Endometrium (tissue), 2 donors: ENCODE data around the gene ARHGAP42.
"Not testable (repeated sequence)": the region's sequence is repeated elsewhere in the genome, so short reads cannot be mapped to it uniquely, and the experiment has no call there.

Experiments
- FAIRE-seq: peaks from 2 replicates; lab custom pipeline; 2012; peaks lifted over from hg19 to GRCh38; lab: Jason Lieb, UNC
- donor health status: control.
- donor health status: control.

The ARHGAP42 gene

GRCh38 chr11:100730266-100730665 lies 43.2 kb downstream of the ARHGAP42 start:
- no peak for FAIRE-seq

DNA sequence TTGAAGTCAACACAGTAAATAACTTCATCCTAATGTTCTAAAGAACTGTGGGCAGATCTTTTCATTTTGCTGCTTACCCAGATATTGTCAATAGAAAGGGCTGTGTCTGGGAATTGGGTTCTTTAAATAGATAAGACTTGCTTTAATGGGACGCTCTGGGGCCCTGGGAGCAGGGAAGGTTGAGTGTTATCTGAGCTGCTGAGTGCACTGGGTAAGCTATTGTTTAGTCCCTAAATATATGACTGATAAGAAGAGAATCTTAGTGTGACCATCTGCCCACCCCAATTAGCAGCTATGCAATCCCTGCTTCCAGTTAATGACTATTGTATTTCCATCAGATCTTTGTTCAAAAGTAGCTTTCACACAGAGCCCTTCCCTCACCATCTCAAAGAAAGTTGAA lies 44.4 kb downstream of the ARHGAP42 start:
- FAIRE-seq = no peak

GRCh38 chr11:100732949-100733348 lies 45.9 kb downstream of the ARHGAP42 start:
- no peak for FAIRE-seq

DNA sequence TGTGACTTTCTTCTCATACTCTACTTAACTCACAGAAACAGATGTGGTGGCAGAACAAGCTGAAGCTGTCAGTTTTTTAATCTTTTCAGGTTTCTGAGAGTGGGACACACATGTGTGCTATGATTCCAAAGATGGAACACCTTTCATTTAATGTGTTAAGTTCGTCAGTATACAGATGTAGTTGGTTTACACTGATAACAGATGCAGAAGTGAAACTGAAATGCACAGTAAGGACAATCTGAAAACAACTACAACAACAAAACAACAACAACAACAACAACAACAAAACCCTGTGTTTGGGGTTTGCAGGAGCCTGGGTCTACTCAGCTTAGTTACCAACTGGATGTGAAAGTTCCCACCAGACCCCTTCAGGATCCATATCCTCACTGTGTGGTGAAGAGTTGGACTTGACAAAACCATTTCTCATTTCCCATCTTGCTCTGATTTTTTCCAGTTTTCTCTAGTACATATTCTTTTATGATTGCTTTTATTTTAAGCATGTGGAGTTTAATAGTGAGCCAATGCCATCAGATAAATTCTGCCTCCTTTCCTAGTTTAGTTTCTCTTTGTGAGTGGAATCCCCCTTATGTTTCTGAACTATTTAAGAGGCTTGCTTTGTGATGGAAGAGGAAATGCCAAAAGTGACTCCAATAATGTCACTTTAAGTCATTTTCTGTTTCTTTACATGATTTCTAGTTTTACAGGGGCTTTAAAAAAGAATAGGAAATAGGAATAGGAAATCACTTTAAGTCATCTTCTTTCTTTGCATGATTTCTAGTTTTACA lies 47.8 kb downstream of the ARHGAP42 start:
- FAIRE-seq = no peak

GRCh38 chr11:100735949-100736675 lies 49.0 kb downstream of the ARHGAP42 start:
- FAIRE-seq = no peak

DNA sequence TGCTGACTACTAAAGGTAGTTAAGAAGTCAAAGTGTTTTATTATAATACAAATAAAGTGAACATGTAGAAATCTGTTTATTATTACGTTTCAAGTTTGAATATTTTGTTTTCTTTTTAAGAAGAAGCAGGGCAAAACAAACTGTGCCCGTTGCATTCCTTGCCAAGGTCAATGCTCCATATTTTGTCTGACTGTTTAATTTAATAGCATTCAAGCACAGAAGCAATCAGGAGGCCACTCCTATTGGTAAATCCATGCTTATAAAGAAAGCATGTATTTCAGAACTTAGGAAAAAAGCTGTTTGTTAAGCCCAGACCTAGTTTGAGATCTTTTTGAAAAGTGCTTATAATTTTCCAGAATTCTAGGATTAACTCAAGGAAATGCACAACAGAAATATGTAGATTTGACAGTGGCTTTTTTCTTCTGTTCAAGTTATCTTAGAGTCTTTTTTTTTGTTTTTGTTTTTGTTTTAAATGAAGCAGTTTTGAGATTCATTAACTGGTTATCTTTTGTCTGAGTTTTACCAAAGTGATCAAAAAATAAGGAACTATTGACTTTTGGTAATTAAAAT lies 51.7 kb downstream of the ARHGAP42 start:
- FAIRE-seq = peak; percentile 78

- FAIRE-seq = no peak
These were observed 52.6 kb downstream of the ARHGAP42 start for GRCh38 chr11:100739666-100740065.

GRCh38 chr11:100740440-100740839 lies 53.4 kb downstream of the ARHGAP42 start:
- no peak for FAIRE-seq

GRCh38 chr11:100741866-100742625 lies 55.0 kb downstream of the ARHGAP42 start:
- FAIRE-seq = no peak

DNA sequence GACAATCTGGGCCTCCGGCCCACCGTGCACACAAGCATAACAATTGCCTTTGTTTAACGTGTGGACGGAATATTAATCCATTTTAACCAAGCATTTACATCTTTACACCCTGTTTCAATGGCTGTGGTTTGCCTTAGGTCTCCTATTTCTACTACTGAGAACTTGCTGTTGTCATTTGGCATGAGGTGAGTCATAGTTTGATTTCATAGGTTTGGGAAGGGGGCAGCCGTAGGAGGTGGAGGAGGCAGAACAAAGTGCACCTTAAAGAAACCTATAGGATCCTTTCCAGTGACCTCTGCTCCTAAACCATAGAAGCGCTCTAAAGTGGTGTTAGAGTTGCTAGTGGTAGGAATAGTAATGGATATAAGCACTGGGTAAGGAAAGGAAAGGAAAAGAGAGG lies 59.4 kb downstream of the ARHGAP42 start:
- FAIRE-seq = no peak

DNA sequence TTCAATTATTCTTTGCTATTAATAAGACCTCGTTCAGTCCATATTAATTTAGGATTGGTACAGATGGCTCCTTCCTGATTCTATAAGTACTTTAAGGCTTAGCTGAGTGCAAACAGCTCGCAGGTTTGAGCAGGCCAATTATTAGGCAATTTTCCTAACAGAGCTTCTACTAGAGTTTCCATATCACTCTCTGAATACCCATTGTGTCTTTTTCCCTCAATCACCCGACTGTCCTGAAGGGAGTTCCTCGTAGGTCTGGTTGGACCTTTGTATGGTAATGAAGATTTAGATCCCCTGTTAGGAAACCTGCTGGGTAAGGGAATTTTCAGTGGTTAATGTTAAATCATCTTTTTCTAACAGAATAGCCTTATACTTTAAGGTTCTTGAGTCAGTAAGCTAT lies 61.1 kb downstream of the ARHGAP42 start:
- no peak for FAIRE-seq

DNA sequence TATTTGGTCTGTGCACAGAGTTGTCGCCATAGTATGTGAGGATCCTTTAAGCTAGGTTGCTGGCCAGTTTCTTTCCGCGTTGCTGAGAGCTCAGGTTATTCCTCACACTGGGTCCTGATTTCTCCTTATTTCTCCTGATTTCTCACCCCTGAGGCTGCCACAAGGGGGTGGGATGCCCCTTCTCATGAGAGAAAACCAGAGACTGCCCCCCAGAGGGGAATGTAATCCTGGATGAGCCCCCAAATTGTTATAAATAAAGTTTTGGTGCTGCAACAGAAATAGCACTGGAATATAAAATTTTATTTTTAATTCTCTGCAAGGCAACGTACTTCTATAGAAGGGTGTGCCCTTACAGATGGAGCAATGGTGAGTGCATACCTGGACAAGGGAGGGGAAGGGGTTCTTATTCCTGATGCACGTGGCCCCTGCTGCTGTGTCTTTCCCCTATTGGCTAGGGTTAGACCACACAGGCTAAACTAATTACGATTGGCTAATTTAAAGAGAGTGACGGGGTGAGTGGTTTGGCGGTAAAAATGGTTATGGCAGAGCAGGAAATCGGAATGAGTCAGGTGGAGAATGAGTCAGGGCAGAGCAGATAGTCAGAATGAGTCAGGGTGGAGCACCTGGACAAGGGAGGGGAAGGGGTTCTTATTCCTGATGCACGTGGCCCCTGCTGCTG lies 62.9 kb downstream of the ARHGAP42 start:
- not testable (repeated sequence) for FAIRE-seq

DNA sequence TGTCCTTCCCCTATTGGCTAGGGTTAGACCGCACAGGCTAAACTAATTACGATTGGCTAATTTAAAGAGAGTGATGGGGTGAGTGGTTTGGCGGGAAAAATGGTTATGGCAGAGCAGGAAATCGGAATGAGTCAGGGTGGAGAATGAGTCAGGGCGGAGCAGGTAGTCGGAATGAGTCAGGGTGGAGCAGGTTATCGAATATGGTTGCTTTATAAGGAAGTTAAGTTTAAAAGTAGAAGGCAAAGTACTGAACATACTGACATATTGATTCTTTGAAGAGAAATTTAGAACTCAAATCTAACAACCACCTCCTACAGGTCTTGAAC lies 63.4 kb downstream of the ARHGAP42 start:
- FAIRE-seq = not testable (repeated sequence)

- FAIRE-seq = no peak
These were observed 65.5 kb downstream of the ARHGAP42 start for GRCh38 chr11:100752371-100753171.

GRCh38 chr11:100753172-100753543 lies 66.1 kb downstream of the ARHGAP42 start:
- no peak for FAIRE-seq

DNA sequence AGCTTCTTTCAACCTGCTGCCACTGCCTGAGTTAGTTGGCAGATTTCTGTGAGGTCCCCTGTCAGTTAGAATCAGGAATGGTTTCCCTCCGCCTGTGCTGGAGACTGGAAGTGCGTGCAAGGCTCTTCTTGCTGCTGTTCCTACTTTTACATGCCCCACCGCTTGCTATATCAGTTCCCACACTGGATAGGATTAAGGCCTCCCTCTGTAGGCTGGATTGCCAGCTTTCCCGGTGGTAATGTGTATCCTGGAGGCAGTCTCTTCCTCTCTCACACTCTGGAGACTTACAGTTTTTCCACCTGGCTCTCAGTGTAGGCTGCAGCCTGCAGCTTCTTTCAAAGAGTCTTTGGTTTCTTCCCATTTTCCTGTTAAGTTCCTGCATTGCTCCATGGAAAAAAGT lies 66.5 kb downstream of the ARHGAP42 start:
- no peak for FAIRE-seq

DNA sequence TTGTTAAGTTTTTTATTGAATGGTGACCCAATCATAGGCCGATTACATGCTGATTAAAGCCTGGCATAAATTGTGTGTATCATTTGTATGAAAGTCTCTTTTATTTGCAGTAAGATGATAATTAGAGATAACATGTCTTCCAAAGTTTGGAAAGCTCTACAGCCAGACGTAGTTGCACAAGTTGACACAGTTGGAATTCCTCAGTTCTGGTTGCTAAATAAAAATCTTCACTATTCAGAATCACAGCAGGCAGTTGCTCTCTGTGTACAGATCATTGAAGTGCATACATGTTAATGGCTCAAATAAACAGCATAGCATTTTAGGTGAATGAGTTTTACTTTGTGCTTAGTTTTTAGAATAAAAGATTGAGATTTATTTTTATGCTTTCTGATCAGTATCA lies 69.5 kb downstream of the ARHGAP42 start:
- FAIRE-seq = no peak

DNA sequence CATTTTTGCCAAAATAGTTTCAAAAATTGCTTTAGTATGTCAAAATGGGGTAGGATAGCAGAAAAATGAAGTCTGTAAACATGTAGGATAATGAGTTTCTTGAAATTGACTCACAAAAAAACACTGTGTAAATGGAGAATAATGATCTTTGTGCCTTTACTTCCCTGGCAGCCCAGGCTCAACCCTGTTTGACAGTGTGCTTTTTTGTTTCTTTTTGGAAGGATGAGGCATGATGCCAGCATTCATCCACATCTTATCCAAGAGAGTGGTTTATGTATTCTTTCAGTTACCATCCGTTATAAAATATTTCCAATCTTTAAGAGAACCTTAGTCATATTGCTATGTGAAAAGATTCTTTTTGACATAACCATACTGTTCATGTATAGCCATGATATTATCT lies 70.6 kb downstream of the ARHGAP42 start:
- FAIRE-seq = no peak

DNA sequence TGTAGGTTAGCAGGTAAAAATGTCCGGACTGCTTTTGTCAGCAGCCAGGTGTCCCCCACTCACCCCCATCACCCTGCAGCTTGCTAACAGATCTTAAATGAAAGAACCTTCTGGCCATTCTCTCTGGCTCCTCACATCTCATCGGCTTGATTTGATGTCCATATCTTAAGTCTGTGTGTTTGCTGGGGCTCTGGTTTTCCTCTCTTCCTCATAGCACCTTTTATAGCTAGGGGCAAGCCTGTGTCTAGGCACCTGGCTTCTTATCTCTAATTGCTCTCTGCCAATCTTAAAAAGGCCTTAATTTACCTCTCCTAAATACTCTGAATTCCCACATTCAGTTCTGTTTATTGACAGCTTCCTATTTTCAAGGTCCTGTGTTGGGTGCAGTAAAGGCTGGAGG lies 72.0 kb downstream of the ARHGAP42 start:
- no peak for FAIRE-seq

DNA sequence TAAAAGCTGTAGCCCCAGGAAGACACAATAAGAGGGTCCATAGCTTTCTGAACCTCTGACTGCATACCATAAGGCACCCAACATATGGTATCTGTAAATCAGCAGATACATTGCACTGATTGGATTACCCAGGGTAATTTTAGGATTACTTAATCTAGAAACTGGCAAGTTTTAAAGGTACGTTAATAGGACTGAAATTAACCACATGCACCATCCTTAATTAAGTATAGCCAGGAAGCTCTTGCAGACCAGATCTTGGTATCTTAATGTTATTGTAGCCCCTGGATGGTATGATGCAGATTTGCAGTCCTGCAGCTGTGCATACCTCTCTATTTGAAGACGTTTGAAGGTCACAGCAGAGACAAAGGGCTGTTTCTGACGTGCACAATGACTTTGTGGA lies 72.8 kb downstream of the ARHGAP42 start:
- no peak for FAIRE-seq

DNA sequence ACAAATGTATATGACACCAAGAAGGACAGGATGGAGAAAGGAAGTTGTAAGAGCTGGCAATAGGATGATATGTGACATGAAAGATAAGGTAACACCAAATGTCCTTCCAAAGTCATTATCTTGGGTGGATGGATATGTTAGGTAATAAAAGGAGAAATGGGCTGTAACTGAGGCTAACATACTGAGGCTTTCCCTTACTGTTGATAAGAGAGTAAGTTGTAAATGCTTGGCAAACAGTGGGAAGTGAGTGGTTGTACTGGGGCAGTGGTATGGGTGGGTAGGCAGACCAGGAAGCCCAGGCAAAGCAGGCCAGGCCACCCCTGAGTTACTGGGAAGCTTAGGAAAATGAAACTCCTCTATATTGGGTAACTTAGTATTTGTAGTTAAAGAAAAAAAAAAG lies 73.7 kb downstream of the ARHGAP42 start:
- no peak for FAIRE-seq
